ENCODE data around the gene ITLN1.
"Not testable (repeated sequence)": the region's sequence is repeated elsewhere in the genome, so short reads cannot be mapped to it uniquely, and the experiment has no call there.

ITLN1 gene

GRCh38 chr1:160894368-160895135 lies 9.6 kb upstream of the ITLN1 start:
- not testable (repeated sequence) for H3K4me3 Mint-ChIP-seq, H3K4me1 Mint-ChIP-seq, ATAC-seq, DNase-seq, H3K27ac Mint-ChIP-seq
- Mint-ChIP-seq H3K9me3 (peaks cover 9 to 34% of the 10 kb centered on the region in 2 donors), H3K27me3 (peaks cover 27% of the 10 kb centered on the region)

GRCh38 chr1:160891474-160891873 lies 6.5 kb upstream of the ITLN1 start:
- Mint-ChIP-seq H3K27ac (no peak overlapping the region), H3K4me3 (no peak overlapping the region), H3K27me3 (peaks cover 19% of the 10 kb centered on the region), H3K4me1 (no peaks in the 10 kb centered on the region), H3K9me3 (peaks cover 9 to 21% of the 10 kb centered on the region in 2 donors)
- DNase-seq: no peak
- no peak for ATAC-seq

GRCh38 chr1:160888926-160889325 lies 3.9 kb upstream of the ITLN1 start:
- Mint-ChIP-seq H3K27ac (no peak overlapping the region), H3K4me1 (peaks cover 10% of the 10 kb centered on the region), H3K4me3 (no peak overlapping the region), H3K27me3 (no peaks in the 10 kb centered on the region), H3K9me3 (peaks cover 5 to 7% of the 10 kb centered on the region in 2 donors)
- no peak for DNase-seq
- ATAC-seq: no peak

- no peaks in the 10 kb centered on the region for H3K27me3 Mint-ChIP-seq
- H3K9me3 Mint-ChIP-seq: no peaks in the 10 kb centered on the region
- H3K4me1 Mint-ChIP-seq: peaks cover 10% of the 10 kb centered on the region
- DNase-seq (no peak), ATAC-seq (no peak)
- no peak overlapping the region for H3K27ac Mint-ChIP-seq
- no peak overlapping the region for H3K4me3 Mint-ChIP-seq
Observed at GRCh38 chr1:160887071-160887470, 2.1 kb upstream of the ITLN1 start.

GRCh38 chr1:160884579-160884978 lies 401 bp downstream of the ITLN1 start:
- no peaks in the 10 kb centered on the region for H3K9me3 Mint-ChIP-seq
- ATAC-seq: no peak

GRCh38 chr1:160883581-160884513 lies 1.1 kb downstream of the ITLN1 start:
- ATAC-seq (no peak), DNase-seq (no peak)
- Mint-ChIP-seq H3K27ac (peak overlapping the region in 1 of 2 donors; percentile 85), H3K4me3 (no peak overlapping the region), H3K4me1 (peaks cover 16% of the 10 kb centered on the region), H3K9me3 (no peaks in the 10 kb centered on the region), H3K27me3 (no peaks in the 10 kb centered on the region)

More at GRCh38 chr1:160884579-160884978, 401 bp downstream of the ITLN1 start:
- H3K4me1 Mint-ChIP-seq: peaks cover 10% of the 10 kb centered on the region
- no peaks in the 10 kb centered on the region for H3K27me3 Mint-ChIP-seq
- no peak overlapping the region for H3K27ac Mint-ChIP-seq
- no peak overlapping the region for H3K4me3 Mint-ChIP-seq
- DNase-seq: no peak

GRCh38 chr1:160882582-160882981 lies 2.4 kb downstream of the ITLN1 start:
- Mint-ChIP-seq H3K4me3 (no peak overlapping the region), H3K27ac (no peak overlapping the region), H3K27me3 (no peaks in the 10 kb centered on the region), H3K4me1 (peaks cover 19% of the 10 kb centered on the region), H3K9me3 (no peaks in the 10 kb centered on the region)
- no peak for ATAC-seq
- no peak for DNase-seq

GRCh38 chr1:160881264-160881663 lies 3.7 kb downstream of the ITLN1 start:
- H3K27me3 Mint-ChIP-seq, DNase-seq, H3K4me3 Mint-ChIP-seq, ATAC-seq, H3K9me3 Mint-ChIP-seq: not testable (repeated sequence)
- H3K27ac Mint-ChIP-seq: peak overlapping the region in 1 of 2 donors; percentile 62
- peaks cover 27% of the 10 kb centered on the region for H3K4me1 Mint-ChIP-seq

GRCh38 chr1:160880216-160880615 lies 4.8 kb downstream of the ITLN1 start:
- no peak overlapping the region for H3K27ac Mint-ChIP-seq
- H3K4me1 Mint-ChIP-seq: peaks cover 34% of the 10 kb centered on the region
- H3K4me3 Mint-ChIP-seq: no peak overlapping the region
- DNase-seq (no peak), ATAC-seq (no peak)
- H3K9me3 Mint-ChIP-seq: no peaks in the 10 kb centered on the region
- H3K27me3 Mint-ChIP-seq: no peaks in the 10 kb centered on the region

GRCh38 chr1:160879056-160879455 lies 5.9 kb downstream of the ITLN1 start:
- peak; percentile 33 for ATAC-seq
- no peak for DNase-seq
- Mint-ChIP-seq H3K9me3 (no peaks in the 10 kb centered on the region), H3K4me1 (peaks cover 32% of the 10 kb centered on the region), H3K27me3 (no peaks in the 10 kb centered on the region), H3K27ac (no peak overlapping the region), H3K4me3 (no peak overlapping the region)

- H3K4me1 Mint-ChIP-seq: peaks cover 32% of the 10 kb centered on the region
- H3K4me3 Mint-ChIP-seq: no peak overlapping the region
- ATAC-seq (peak; percentile 79), DNase-seq (no peak)
- no peak overlapping the region for H3K27ac Mint-ChIP-seq
- H3K27me3 Mint-ChIP-seq: no peaks in the 10 kb centered on the region
- no peaks in the 10 kb centered on the region for H3K9me3 Mint-ChIP-seq
Observed at GRCh38 chr1:160877221-160877620, 7.8 kb downstream of the ITLN1 start.

GRCh38 chr1:160876311-160876710 lies 8.7 kb downstream of the ITLN1 start:
- Mint-ChIP-seq H3K27me3 (no peaks in the 10 kb centered on the region), H3K4me1 (peaks cover 32% of the 10 kb centered on the region), H3K27ac (no peak overlapping the region), H3K4me3 (no peak overlapping the region), H3K9me3 (no peaks in the 10 kb centered on the region)
- ATAC-seq (no peak), DNase-seq (no peak)

GRCh38 chr1:160875591-160875990 lies 9.4 kb downstream of the ITLN1 start:
- not testable (repeated sequence) for DNase-seq, H3K27ac Mint-ChIP-seq

GRCh38 chr1:160874935-160875334 lies 10.0 kb downstream of the ITLN1 start:
- ATAC-seq (peak; percentile 94), DNase-seq (no peak)
- Mint-ChIP-seq H3K4me1 (peaks cover 32% of the 10 kb centered on the region), H3K27me3 (no peaks in the 10 kb centered on the region), H3K4me3 (no peak overlapping the region), H3K9me3 (no peaks in the 10 kb centered on the region), H3K27ac (peak overlapping the region in 1 of 2 donors; percentile 4)

More at GRCh38 chr1:160875591-160875990, 9.4 kb downstream of the ITLN1 start:
- peaks cover 32% of the 10 kb centered on the region for H3K4me1 Mint-ChIP-seq
- ATAC-seq, H3K4me3 Mint-ChIP-seq, H3K9me3 Mint-ChIP-seq, H3K27me3 Mint-ChIP-seq: not testable (repeated sequence)

- Mint-ChIP-seq H3K4me3 (no peak overlapping the region), H3K27ac (no peak overlapping the region), H3K9me3 (no peaks in the 10 kb centered on the region), H3K4me1 (peaks cover 22% of the 10 kb centered on the region), H3K27me3 (no peaks in the 10 kb centered on the region)
- no peak for ATAC-seq
- DNase-seq: no peak
Observed at GRCh38 chr1:160868141-160868540, 16.8 kb downstream of the ITLN1 start.

GRCh38 chr1:160867651-160868050 lies 17.3 kb downstream of the ITLN1 start:
- H3K9me3 Mint-ChIP-seq, DNase-seq, H3K4me3 Mint-ChIP-seq, H3K27ac Mint-ChIP-seq, ATAC-seq, H3K27me3 Mint-ChIP-seq: not testable (repeated sequence)
- H3K4me1 Mint-ChIP-seq: peaks cover 26% of the 10 kb centered on the region

Data from stimulated activated naive CD8-positive, alpha-beta T cell treated with anti-CD3 and anti-CD28 coated beads, Interleukin-15, amount 100 ng/mL, for 72 hours (primary cell).